Measurements from ENCODE around the gene HPCAL4.

DNA sequence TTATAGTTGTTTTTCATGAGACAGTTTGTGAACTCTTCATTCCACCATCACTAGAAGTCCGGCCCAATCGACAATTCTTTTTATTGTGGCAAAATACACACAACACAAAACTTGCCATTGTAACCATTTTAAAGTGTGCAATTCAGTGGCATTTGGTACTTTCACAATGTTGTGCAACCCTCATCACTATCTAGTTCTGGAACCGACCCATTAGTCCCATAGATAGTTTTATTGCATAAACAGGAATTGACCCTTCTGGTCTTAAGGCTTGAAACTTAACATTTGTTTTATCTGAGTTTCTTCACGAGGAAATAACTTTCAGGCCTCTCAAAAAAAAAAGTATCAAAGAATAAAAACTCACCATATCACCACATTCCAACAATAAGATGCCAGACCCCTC, 38.6 kb upstream of the HPCAL4 start:
- no peak for TF ChIP-seq POLR2A (IDR thresholded peaks at IDR 0.05)
- TF ChIP-seq, protein P1, sequence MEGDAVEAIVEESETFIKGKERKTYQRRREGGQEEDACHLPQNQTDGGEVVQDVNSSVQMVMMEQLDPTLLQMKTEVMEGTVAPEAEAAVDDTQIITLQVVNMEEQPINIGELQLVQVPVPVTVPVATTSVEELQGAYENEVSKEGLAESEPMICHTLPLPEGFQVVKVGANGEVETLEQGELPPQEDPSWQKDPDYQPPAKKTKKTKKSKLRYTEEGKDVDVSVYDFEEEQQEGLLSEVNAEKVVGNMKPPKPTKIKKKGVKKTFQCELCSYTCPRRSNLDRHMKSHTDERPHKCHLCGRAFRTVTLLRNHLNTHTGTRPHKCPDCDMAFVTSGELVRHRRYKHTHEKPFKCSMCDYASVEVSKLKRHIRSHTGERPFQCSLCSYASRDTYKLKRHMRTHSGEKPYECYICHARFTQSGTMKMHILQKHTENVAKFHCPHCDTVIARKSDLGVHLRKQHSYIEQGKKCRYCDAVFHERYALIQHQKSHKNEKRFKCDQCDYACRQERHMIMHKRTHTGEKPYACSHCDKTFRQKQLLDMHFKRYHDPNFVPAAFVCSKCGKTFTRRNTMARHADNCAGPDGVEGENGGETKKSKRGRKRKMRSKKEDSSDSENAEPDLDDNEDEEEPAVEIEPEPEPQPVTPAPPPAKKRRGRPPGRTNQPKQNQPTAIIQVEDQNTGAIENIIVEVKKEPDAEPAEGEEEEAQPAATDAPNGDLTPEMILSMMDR (IDR thresholded peaks at IDR 0.05), result no peak
- no peak for TF ChIP-seq EP300 (IDR thresholded peaks at IDR 0.05)
